ENCODE results near the gene CHRND. TPM values are rescaled to one million over a fixed set of nuclear protein-coding genes. Genes with fewer than 3 reads are reported as not detected.

Gene CHRND
- total RNA-seq, 3 donors from 2014 or later (not counting 1 experiment from before 2014, with no cell fraction given) = not detected

- TF ChIP-seq, protein P1, sequence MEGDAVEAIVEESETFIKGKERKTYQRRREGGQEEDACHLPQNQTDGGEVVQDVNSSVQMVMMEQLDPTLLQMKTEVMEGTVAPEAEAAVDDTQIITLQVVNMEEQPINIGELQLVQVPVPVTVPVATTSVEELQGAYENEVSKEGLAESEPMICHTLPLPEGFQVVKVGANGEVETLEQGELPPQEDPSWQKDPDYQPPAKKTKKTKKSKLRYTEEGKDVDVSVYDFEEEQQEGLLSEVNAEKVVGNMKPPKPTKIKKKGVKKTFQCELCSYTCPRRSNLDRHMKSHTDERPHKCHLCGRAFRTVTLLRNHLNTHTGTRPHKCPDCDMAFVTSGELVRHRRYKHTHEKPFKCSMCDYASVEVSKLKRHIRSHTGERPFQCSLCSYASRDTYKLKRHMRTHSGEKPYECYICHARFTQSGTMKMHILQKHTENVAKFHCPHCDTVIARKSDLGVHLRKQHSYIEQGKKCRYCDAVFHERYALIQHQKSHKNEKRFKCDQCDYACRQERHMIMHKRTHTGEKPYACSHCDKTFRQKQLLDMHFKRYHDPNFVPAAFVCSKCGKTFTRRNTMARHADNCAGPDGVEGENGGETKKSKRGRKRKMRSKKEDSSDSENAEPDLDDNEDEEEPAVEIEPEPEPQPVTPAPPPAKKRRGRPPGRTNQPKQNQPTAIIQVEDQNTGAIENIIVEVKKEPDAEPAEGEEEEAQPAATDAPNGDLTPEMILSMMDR (IDR thresholded peaks at IDR 0.05) = no peak
- Histone ChIP-seq H3K27me3 (ENCODE audit: control insufficient read depth, insufficient read depth, low read length) (peaks cover 18% of the 10 kb centered on the region), H3K36me3 (ENCODE audit: control insufficient read depth, insufficient read depth, low read length) (no peaks in the 10 kb centered on the region), H3K4me3 (ENCODE audit: low read length) (no peak overlapping the region), H3K27ac (ENCODE audit: low read length) (no peak overlapping the region), H3K4me1 (ENCODE audit: control insufficient read depth, insufficient read depth, low read length) (peaks cover 31% of the 10 kb centered on the region), H3K9me3 (ENCODE audit: control insufficient read depth, insufficient read depth, low read length) (no peaks in the 10 kb centered on the region)
- Mint-ChIP-seq H3K27me3 (ENCODE audit: low read depth in 2 of 2) (peaks cover 12 to 30% of the 10 kb centered on the region in 2 donors), H3K9me3 (no peaks in the 10 kb centered on the region), H3K36me3 (no peaks in the 10 kb centered on the region), H3K27ac (no peak overlapping the region), H3K4me3 (peak overlapping the region; percentile 50), H3K4me1 (peaks cover 0 to 8% of the 10 kb centered on the region in 2 donors)
- 20% methylated on average over 16 of the region's 16 CpGs for WGBS (ENCODE audit: insufficient coverage)
- DNase-seq (no peak), ATAC-seq (no peak)
- intact Hi-C loops (cut with micrococcal nuclease) = no loop called here
Observed at GRCh38 chr2:232523402-232523681, 2.6 kb upstream of the CHRND start.

GRCh38 chr2:232523682-232524597 is 2.0 kb upstream of the CHRND start:
- H3K27me3 ChIP-seq (ENCODE audit: control insufficient read depth, insufficient read depth, low read length) = peaks cover 18% of the 10 kb centered on the region
- Mint-ChIP-seq H3K4me1 (peaks cover 6 to 14% of the 10 kb centered on the region in 2 donors), H3K27me3 (ENCODE audit: low read depth in 2 of 2) (peaks cover 12 to 29% of the 10 kb centered on the region in 2 donors), H3K9me3 (no peaks in the 10 kb centered on the region), H3K36me3 (no peaks in the 10 kb centered on the region), H3K27ac (no peak overlapping the region), H3K4me3 (no peak overlapping the region)
- TF ChIP-seq, protein P1 (IDR thresholded peaks at IDR 0.05) = no peak
- ATAC-seq (no peak), DNase-seq (peak in 1 of 2 donors; percentile 39)
- intact Hi-C loops (cut with micrococcal nuclease) = no loop called here
- no peaks in the 10 kb centered on the region for H3K9me3 ChIP-seq (ENCODE audit: control insufficient read depth, insufficient read depth, low read length)
- no peaks in the 10 kb centered on the region for H3K36me3 ChIP-seq (ENCODE audit: control insufficient read depth, insufficient read depth, low read length)
- no peak overlapping the region for H3K4me3 ChIP-seq (ENCODE audit: low read length)
- 2% methylated on average over 75 of the region's 75 CpGs for WGBS (ENCODE audit: insufficient coverage)
- peaks cover 37% of the 10 kb centered on the region for H3K4me1 ChIP-seq (ENCODE audit: control insufficient read depth, insufficient read depth, low read length)
- no peak overlapping the region for H3K27ac ChIP-seq (ENCODE audit: low read length)

DNA sequence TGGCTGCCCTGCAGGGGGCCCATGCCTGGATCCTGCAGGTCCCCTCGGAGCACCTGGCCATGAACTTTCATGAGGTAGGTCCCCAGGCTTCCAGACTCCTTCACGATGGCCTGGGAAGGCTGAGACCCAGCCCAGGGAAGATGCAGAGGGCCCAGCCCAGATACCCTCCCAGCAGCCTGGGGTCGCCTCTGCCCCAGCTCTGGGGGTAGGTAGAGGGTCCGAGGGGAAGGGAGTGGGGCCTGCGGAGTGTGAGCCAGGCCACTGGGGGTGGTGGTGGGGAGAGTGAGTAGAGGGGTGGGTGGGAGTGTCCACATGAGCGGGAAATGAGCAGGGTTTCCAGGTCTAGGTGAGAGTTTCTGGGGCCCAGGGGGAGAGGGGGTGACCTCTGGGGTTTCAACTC is 1.2 kb upstream of the CHRND start:
- Mint-ChIP-seq H3K27ac (no peak overlapping the region), H3K36me3 (no peaks in the 10 kb centered on the region), H3K9me3 (no peaks in the 10 kb centered on the region), H3K4me1 (peaks cover 9 to 17% of the 10 kb centered on the region in 2 donors), H3K27me3 (ENCODE audit: low read depth in 2 of 2) (peaks cover 12 to 29% of the 10 kb centered on the region in 2 donors), H3K4me3 (no peak overlapping the region)
- TF ChIP-seq, protein P1 (IDR thresholded peaks at IDR 0.05) = no peak
- Histone ChIP-seq H3K4me1 (ENCODE audit: control insufficient read depth, insufficient read depth, low read length) (peaks cover 41% of the 10 kb centered on the region), H3K27ac (ENCODE audit: low read length) (no peak overlapping the region), H3K36me3 (ENCODE audit: control insufficient read depth, insufficient read depth, low read length) (no peaks in the 10 kb centered on the region), H3K27me3 (ENCODE audit: control insufficient read depth, insufficient read depth, low read length) (peaks cover 18% of the 10 kb centered on the region), H3K9me3 (ENCODE audit: control insufficient read depth, insufficient read depth, low read length) (no peaks in the 10 kb centered on the region), H3K4me3 (ENCODE audit: low read length) (no peak overlapping the region)
- DNase-seq (no peak), ATAC-seq (no peak)
- 76% methylated on average over 6 of the region's 6 CpGs for WGBS (ENCODE audit: insufficient coverage)
- intact Hi-C loops (cut with micrococcal nuclease) = no loop called here
